Endodermal cell (in vitro differentiated cells): Measurements from ENCODE around the gene TRNT1. TPM values are rescaled to one million over a fixed set of nuclear protein-coding genes. Genes with fewer than 3 reads are reported as not detected.

ENCODE experiments used
- DNase-seq: peaks from one replicate; pipeline ENCODE4 v3.0.0-alpha.2; 2017
- H3K27ac ChIP-seq: 2 replicates; pipeline ENCODE4 v1.5.1; 2013; ENCODE audit warnings: mild to moderate bottlenecking, low read depth, low read length, moderate library complexity
- H3K27me3 ChIP-seq: 2 replicates; pipeline ENCODE4 v1.6.1; 2013; ENCODE audit warnings: mild to moderate bottlenecking, low read length, moderate library complexity; ENCODE audit not compliant: insufficient read depth, control insufficient read depth, poor library complexity, severe bottlenecking
- H3K36me3 ChIP-seq: 2 replicates; pipeline ENCODE4 v1.7.0; 2013; ENCODE audit warnings: mild to moderate bottlenecking, low read length, moderate library complexity; ENCODE audit not compliant: control insufficient read depth, insufficient read depth
- H3K4me1 ChIP-seq: one replicate; pipeline ENCODE4 v1.7.0; 2013; ENCODE audit warnings: low read length; ENCODE audit not compliant: control insufficient read depth, insufficient read depth
- H3K4me3 ChIP-seq: 2 replicates; pipeline ENCODE4 v1.5.1; 2013; ENCODE audit warnings: mild to moderate bottlenecking, low read length, moderate library complexity
- H3K9ac ChIP-seq: 2 replicates; pipeline ENCODE4 v1.6.1; 2013; ENCODE audit warnings: mild to moderate bottlenecking, low read length, moderate library complexity; ENCODE audit not compliant: poor library complexity, severe bottlenecking; ENCODE audit errors: extremely low read depth
- H3K9me3 ChIP-seq: 2 replicates; pipeline ENCODE4 v1.6.1; 2013; ENCODE audit warnings: mild to moderate bottlenecking, low read length, moderate library complexity; ENCODE audit not compliant: control insufficient read depth
- H3K27ac Mint-ChIP-seq: 2 replicates; pipeline ENCODE4 v1.8.0; 2020; ENCODE audit warnings: mixed read lengths
- H3K27me3 Mint-ChIP-seq: 2 replicates; pipeline ENCODE4 v1.8.0; 2021; ENCODE audit warnings: mild to moderate bottlenecking, mixed read lengths; ENCODE audit not compliant: insufficient read depth
- H3K36me3 Mint-ChIP-seq: 2 replicates; pipeline ENCODE4 v1.8.0; 2020; ENCODE audit warnings: low read depth, mixed read lengths
- H3K4me1 Mint-ChIP-seq: 2 replicates; pipeline ENCODE4 v1.8.0; 2020; ENCODE audit warnings: mixed read lengths
- H3K4me3 Mint-ChIP-seq: 2 replicates; pipeline ENCODE4 v1.8.0; 2020; ENCODE audit warnings: mild to moderate bottlenecking, moderate library complexity, mixed read lengths
- H3K9me3 Mint-ChIP-seq: 2 replicates; pipeline ENCODE4 v1.8.0; 2020; ENCODE audit warnings: mild to moderate bottlenecking, mixed read lengths
- WGBS, 2 experiments: methylation state at CpG; one replicate each; pipeline versions ENCODE4 v1.1.5 to v1.1.7; 2013; ENCODE audit warnings: missing lambda C conversion rate in 2 of 2, mixed read lengths in 1 of 2; ENCODE audit not compliant: insufficient coverage in 1 of 2, insufficient read length in 1 of 2; 5-methylcytosine and 5-hydroxymethylcytosine counted together
- total RNA-seq, 2 donors: library from RNA; stranded (reverse); fragmentation: NEBNext Ultra II Directional in 1 of 2; extraction: Animal tissue kit (Norgen Biotek cat#: 25700) in 1 of 2; gene quantifications; 2 replicates in 1 of 2; 3 replicates in 1 of 2; pipeline ENCODE4 v1.2.1, GENCODE V29; 2021
- TF ChIP-seq, protein P1 (sequence below): fragments of 200-600 bp; sonication (generic); conservative IDR thresholded peaks from 2 replicates; pipeline ENCODE4 v1.5.0; 2021; ENCODE audit warnings: antibody characterized with exemption, mild to moderate bottlenecking

The TRNT1 gene
- total RNA-seq, 2 donors from 2014 or later, result 31.8 to 33.5 TPM

DNA sequence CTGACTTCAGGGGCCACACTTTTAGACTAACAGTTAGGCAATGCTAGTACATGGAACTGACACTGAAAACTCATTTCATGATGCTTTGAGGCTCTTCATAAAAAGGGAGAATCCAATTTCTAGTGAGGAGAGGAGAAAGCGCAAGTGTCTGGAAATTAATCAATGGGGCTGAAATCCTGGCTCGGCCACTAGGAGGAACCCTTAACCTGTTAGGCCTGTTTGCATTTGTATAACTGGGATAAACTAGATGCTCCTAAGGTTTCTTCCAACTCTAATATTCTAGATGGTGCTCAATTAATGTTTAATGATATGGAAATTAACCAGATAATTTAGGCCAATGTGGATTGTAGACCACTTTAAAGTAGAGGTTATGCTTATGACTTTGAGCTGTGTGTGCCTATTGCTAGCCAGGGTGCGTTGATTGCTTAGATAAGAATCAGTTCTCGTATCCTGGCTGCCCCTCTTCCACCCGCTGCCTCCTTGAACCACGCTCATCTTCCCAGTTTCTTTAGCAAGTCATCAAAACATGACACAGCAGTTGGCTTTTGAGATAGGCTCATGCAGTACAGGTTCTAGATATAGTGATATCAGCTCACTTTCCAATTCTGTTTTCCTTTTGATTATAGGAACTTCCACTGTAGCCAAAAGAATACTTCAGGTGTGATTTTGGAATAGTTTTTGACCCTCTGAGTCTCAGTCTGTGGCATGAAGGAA lies 69.6 kb downstream of the TRNT1 start:
- Histone ChIP-seq H3K4me1 (peaks cover 5% of the 10 kb centered on the region), H3K27ac (no peak overlapping the region), H3K9ac (no peak overlapping the region), H3K9me3 (no peaks in the 10 kb centered on the region), H3K4me3 (no peak overlapping the region), H3K36me3 (no peaks in the 10 kb centered on the region), H3K27me3 (peaks cover 62% of the 10 kb centered on the region)
- no peaks in the 10 kb centered on the region for H3K9me3 Mint-ChIP-seq
- DNase-seq, result peak; percentile 76
- H3K27me3 Mint-ChIP-seq, result peaks cover 52% of the 10 kb centered on the region
- TF ChIP-seq, protein P1, sequence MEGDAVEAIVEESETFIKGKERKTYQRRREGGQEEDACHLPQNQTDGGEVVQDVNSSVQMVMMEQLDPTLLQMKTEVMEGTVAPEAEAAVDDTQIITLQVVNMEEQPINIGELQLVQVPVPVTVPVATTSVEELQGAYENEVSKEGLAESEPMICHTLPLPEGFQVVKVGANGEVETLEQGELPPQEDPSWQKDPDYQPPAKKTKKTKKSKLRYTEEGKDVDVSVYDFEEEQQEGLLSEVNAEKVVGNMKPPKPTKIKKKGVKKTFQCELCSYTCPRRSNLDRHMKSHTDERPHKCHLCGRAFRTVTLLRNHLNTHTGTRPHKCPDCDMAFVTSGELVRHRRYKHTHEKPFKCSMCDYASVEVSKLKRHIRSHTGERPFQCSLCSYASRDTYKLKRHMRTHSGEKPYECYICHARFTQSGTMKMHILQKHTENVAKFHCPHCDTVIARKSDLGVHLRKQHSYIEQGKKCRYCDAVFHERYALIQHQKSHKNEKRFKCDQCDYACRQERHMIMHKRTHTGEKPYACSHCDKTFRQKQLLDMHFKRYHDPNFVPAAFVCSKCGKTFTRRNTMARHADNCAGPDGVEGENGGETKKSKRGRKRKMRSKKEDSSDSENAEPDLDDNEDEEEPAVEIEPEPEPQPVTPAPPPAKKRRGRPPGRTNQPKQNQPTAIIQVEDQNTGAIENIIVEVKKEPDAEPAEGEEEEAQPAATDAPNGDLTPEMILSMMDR, result peak; percentile 90
- WGBS, 2 experiments, result 63 to 93% methylated on average over 3 to 6 of the region's 6 CpGs
- H3K4me1 Mint-ChIP-seq, result peaks cover 21% of the 10 kb centered on the region
- H3K4me3 Mint-ChIP-seq, result no peak overlapping the region
- no peak overlapping the region for H3K27ac Mint-ChIP-seq
- no peaks in the 10 kb centered on the region for H3K36me3 Mint-ChIP-seq

Other genes starting within 250 kb of the TRNT1 start
- not detected for gene IL5RA, start 16.6 kb upstream of the TRNT1 start, total RNA-seq
- 10 to 100 TPM; 35.3 to 36.8 TPM for gene CRBN, start 52.8 kb downstream of the TRNT1 start, total RNA-seq